MG63 (cell line): ENCODE results near the gene SLC5A12. TPM values are rescaled to one million over a fixed set of nuclear protein-coding genes. Genes with fewer than 3 reads are reported as not detected.

Experiments
- DNase-seq: peaks from one replicate; pipeline ENCODE4 v3.0.0-alpha.2; 2020
- H3K27me3 ChIP-seq: fragments of 250-450 bp; sonication (Bioruptor Pico); 2 replicates; pipeline ENCODE4 v1.5.1; 2020; ENCODE audit warnings: mild to moderate bottlenecking, moderate library complexity
- H3K36me3 ChIP-seq: fragments of 250-450 bp; sonication (Bioruptor Pico); 2 replicates; pipeline ENCODE4 v1.5.1; 2020; ENCODE audit warnings: mild to moderate bottlenecking, moderate library complexity
- H3K4me3 ChIP-seq: fragments of 250-450 bp; sonication (Bioruptor Pico); 2 replicates; pipeline ENCODE4 v1.5.1; 2020; ENCODE audit warnings: mild to moderate bottlenecking, moderate library complexity
- H3K9me3 ChIP-seq: fragments of 250-450 bp; sonication (Bioruptor Pico); 2 replicates; pipeline ENCODE4 v1.5.1; 2020; ENCODE audit warnings: mild to moderate bottlenecking, moderate library complexity
- total RNA-seq: library from RNA; depleted of rRNA; stranded (reverse); fragments of >200 nt; shearing (Covaris generic); gene quantifications from 2 replicates; pipeline ENCODE4 v1.2.3, GENCODE V29; 2014; ENCODE audit warnings: low replicate concordance

SLC5A12 gene
- total RNA-seq, 1 experiment from 2014 or later: not detected

- Histone ChIP-seq H3K9me3 (no peaks in the 10 kb centered on the region; the same call in 1 of the 2 replicates), H3K36me3 (no peaks in the 10 kb centered on the region), H3K27me3 (no peaks in the 10 kb centered on the region), H3K4me3 (no peak overlapping the region)
- no peak for DNase-seq
These were observed 9.2 kb upstream of the SLC5A12 start for GRCh38 chr11:26731084-26731456.

- Histone ChIP-seq H3K4me3 (no peak overlapping the region), H3K36me3 (no peaks in the 10 kb centered on the region), H3K9me3 (no peaks in the 10 kb centered on the region), H3K27me3 (no peaks in the 10 kb centered on the region)
- DNase-seq: no peak
These were observed 8.7 kb upstream of the SLC5A12 start for GRCh38 chr11:26730414-26731083.

GRCh38 chr11:26729284-26729683 is 7.4 kb upstream of the SLC5A12 start:
- Histone ChIP-seq H3K27me3 (no peaks in the 10 kb centered on the region), H3K9me3 (no peaks in the 10 kb centered on the region), H3K4me3 (no peak overlapping the region), H3K36me3 (no peaks in the 10 kb centered on the region)
- no peak for DNase-seq

- DNase-seq: no peak
- Histone ChIP-seq H3K36me3 (no peaks in the 10 kb centered on the region), H3K27me3 (no peaks in the 10 kb centered on the region), H3K9me3 (no peaks in the 10 kb centered on the region), H3K4me3 (no peak overlapping the region)
These were observed 5.1 kb upstream of the SLC5A12 start for GRCh38 chr11:26726960-26727359.

- Histone ChIP-seq H3K9me3 (no peaks in the 10 kb centered on the region), H3K4me3 (no peak overlapping the region), H3K27me3 (no peaks in the 10 kb centered on the region), H3K36me3 (no peaks in the 10 kb centered on the region)
- DNase-seq: no peak
These were observed 1.9 kb downstream of the SLC5A12 start for GRCh38 chr11:26719998-26720397.

- no peak for DNase-seq
- Histone ChIP-seq H3K27me3 (no peaks in the 10 kb centered on the region), H3K36me3 (no peaks in the 10 kb centered on the region), H3K4me3 (no peak overlapping the region), H3K9me3 (no peaks in the 10 kb centered on the region)
These were observed 2.4 kb downstream of the SLC5A12 start for GRCh38 chr11:26719289-26719973.

GRCh38 chr11:26717771-26718170 is 4.1 kb downstream of the SLC5A12 start:
- no peaks in the 10 kb centered on the region for H3K36me3 ChIP-seq
- no peaks in the 10 kb centered on the region for H3K9me3 ChIP-seq
- no peaks in the 10 kb centered on the region for H3K27me3 ChIP-seq
- DNase-seq: no peak
- no peak overlapping the region for H3K4me3 ChIP-seq

GRCh38 chr11:26715133-26715532 is 6.7 kb downstream of the SLC5A12 start:
- no peaks in the 10 kb centered on the region for H3K36me3 ChIP-seq
- no peaks in the 10 kb centered on the region for H3K9me3 ChIP-seq
- H3K4me3 ChIP-seq: no peak overlapping the region
- H3K27me3 ChIP-seq: no peaks in the 10 kb centered on the region
- DNase-seq: no peak

- H3K4me3 ChIP-seq: no peak overlapping the region
- DNase-seq: no peak
- H3K36me3 ChIP-seq: no peaks in the 10 kb centered on the region
- H3K27me3 ChIP-seq: no peaks in the 10 kb centered on the region
- H3K9me3 ChIP-seq: no peaks in the 10 kb centered on the region
These were observed 9.4 kb downstream of the SLC5A12 start for GRCh38 chr11:26712497-26712896.

- Histone ChIP-seq H3K27me3 (no peaks in the 10 kb centered on the region), H3K4me3 (no peak overlapping the region), H3K9me3 (no peaks in the 10 kb centered on the region), H3K36me3 (no peaks in the 10 kb centered on the region)
- DNase-seq: no peak
These were observed 11.4 kb downstream of the SLC5A12 start for GRCh38 chr11:26710489-26710888.

GRCh38 chr11:26708736-26709456 is 13.0 kb downstream of the SLC5A12 start:
- no peaks in the 10 kb centered on the region for H3K36me3 ChIP-seq
- no peaks in the 10 kb centered on the region for H3K9me3 ChIP-seq
- DNase-seq: no peak
- no peak overlapping the region for H3K4me3 ChIP-seq
- H3K27me3 ChIP-seq: no peaks in the 10 kb centered on the region

- no peak overlapping the region for H3K4me3 ChIP-seq
- DNase-seq: no peak
- H3K27me3 ChIP-seq: no peaks in the 10 kb centered on the region
- H3K36me3 ChIP-seq: no peaks in the 10 kb centered on the region
- H3K9me3 ChIP-seq: no peaks in the 10 kb centered on the region
These were observed 15.7 kb downstream of the SLC5A12 start for GRCh38 chr11:26706181-26706580.

- Histone ChIP-seq H3K9me3 (no peaks in the 10 kb centered on the region), H3K27me3 (no peaks in the 10 kb centered on the region), H3K36me3 (no peaks in the 10 kb centered on the region), H3K4me3 (no peak overlapping the region)
- DNase-seq: no peak
These were observed 17.6 kb downstream of the SLC5A12 start for GRCh38 chr11:26704249-26704648.

GRCh38 chr11:26703411-26704191 is 18.3 kb downstream of the SLC5A12 start:
- Histone ChIP-seq H3K4me3 (no peak overlapping the region), H3K27me3 (no peaks in the 10 kb centered on the region), H3K36me3 (no peaks in the 10 kb centered on the region), H3K9me3 (no peaks in the 10 kb centered on the region)
- no peak for DNase-seq

GRCh38 chr11:26702406-26702805 is 19.5 kb downstream of the SLC5A12 start:
- no peaks in the 10 kb centered on the region for H3K27me3 ChIP-seq
- H3K36me3 ChIP-seq: no peaks in the 10 kb centered on the region
- DNase-seq: no peak
- H3K4me3 ChIP-seq: no peak overlapping the region
- H3K9me3 ChIP-seq: no peaks in the 10 kb centered on the region

- Histone ChIP-seq H3K4me3 (no peak overlapping the region), H3K9me3 (no peaks in the 10 kb centered on the region), H3K36me3 (no peaks in the 10 kb centered on the region), H3K27me3 (no peaks in the 10 kb centered on the region)
- no peak for DNase-seq
These were observed 21.2 kb downstream of the SLC5A12 start for GRCh38 chr11:26700574-26701235.
